Measurements from ENCODE around the gene DPEP1.
"Not testable (repeated sequence)": the region's sequence is repeated elsewhere in the genome, so short reads cannot be mapped to it uniquely, and the experiment has no call there.

The DPEP1 gene

GRCh38 chr16:89577055-89577759 is 36.2 kb upstream of the DPEP1 start:
- DNase-seq = no peak

- DNase-seq = no peak
Measured at GRCh38 chr16:89579351-89579750, 34.1 kb upstream of the DPEP1 start.

GRCh38 chr16:89581045-89581695 is 32.3 kb upstream of the DPEP1 start:
- DNase-seq = no peak

GRCh38 chr16:89581861-89582563 is 31.4 kb upstream of the DPEP1 start:
- no peak for DNase-seq

GRCh38 chr16:89582614-89583196 is 30.7 kb upstream of the DPEP1 start:
- DNase-seq = no peak

- DNase-seq = no peak
Measured at GRCh38 chr16:89583197-89583894, 30.1 kb upstream of the DPEP1 start.

- no peak for DNase-seq
Measured at GRCh38 chr16:89583895-89584644, 29.4 kb upstream of the DPEP1 start.

- DNase-seq = peak in 19 of 56 donors; percentile 17 to 69 (median 43)
Measured at GRCh38 chr16:89584768-89585549, 28.5 kb upstream of the DPEP1 start.

- no peak for DNase-seq
Measured at GRCh38 chr16:89586218-89586617, 27.2 kb upstream of the DPEP1 start.

- peak in 2 of 56 donors; percentile 23 to 36 for DNase-seq
Measured at GRCh38 chr16:89586853-89587252, 26.6 kb upstream of the DPEP1 start.

GRCh38 chr16:89587676-89588075 is 25.8 kb upstream of the DPEP1 start:
- not testable (repeated sequence) for DNase-seq

- DNase-seq = no peak
Measured at GRCh38 chr16:89588413-89589109, 24.9 kb upstream of the DPEP1 start.

GRCh38 chr16:89589241-89589926 is 24.1 kb upstream of the DPEP1 start:
- DNase-seq = no peak

GRCh38 chr16:89593841-89594240 is 19.6 kb upstream of the DPEP1 start:
- no peak for DNase-seq

- no peak for DNase-seq
Measured at GRCh38 chr16:89595330-89596060, 17.9 kb upstream of the DPEP1 start.

GRCh38 chr16:89596061-89596689 is 17.3 kb upstream of the DPEP1 start:
- no peak for DNase-seq

GRCh38 chr16:89596957-89597649 is 16.3 kb upstream of the DPEP1 start:
- DNase-seq = no peak

Data from nucleus accumbens (tissue), 56 donors.